Measurements from ENCODE around the gene TARM1. TPM values are rescaled to one million over a fixed set of nuclear protein-coding genes. Genes with fewer than 3 reads are reported as not detected.
A peak's percentile ranks its signal among the peaks of the same experiment; 100 is the strongest.
"Not testable (repeated sequence)": the region's sequence is repeated elsewhere in the genome, so short reads cannot be mapped to it uniquely, and the experiment has no call there.

The TARM1 gene
- total and polyA plus RNA-seq, 2 experiments from 2014 or later, result not detected

- H3K27ac ChIP-seq, result no peak overlapping the region
- 85 to 91% methylated on average over 11 of the region's 11 CpGs for WGBS, 2 experiments (ENCODE audit: low coverage in 1 of 2, low lambda C conversion rate in 2 of 2, missing lambda C conversion rate in 2 of 2)
- no peaks in the 10 kb centered on the region for H3K9me3 ChIP-seq (ENCODE audit: low read depth)
- H3K79me2 ChIP-seq (ENCODE audit: insufficient read depth), result peaks cover 33% of the 10 kb centered on the region
- TF ChIP-seq EZH2 (IDR thresholded peaks at IDR 0.05; ENCODE audit: insufficient read depth, poor library complexity, severe bottlenecking) (no peak), EZH2phosphoT487 (IDR thresholded peaks at IDR 0.05; ENCODE audit: insufficient read depth, low read depth) (no peak)
- no peak overlapping the region for H2AFZ ChIP-seq
- no peaks in the 10 kb centered on the region for H3K9me2 ChIP-seq (ENCODE audit: insufficient read depth)
- H3K4me1 ChIP-seq (ENCODE audit: insufficient read depth), result no peaks in the 10 kb centered on the region
- no peak overlapping the region for H3K4me3 ChIP-seq
- no peaks in the 10 kb centered on the region for H3F3A ChIP-seq (ENCODE audit: insufficient read depth)
- H3K27me3 ChIP-seq (replicated peaks; ENCODE audit: insufficient read depth), result no peaks in the 10 kb centered on the region
- DNase-seq, result no peak
- H3K9ac ChIP-seq, result no peak overlapping the region
- in situ Hi-C loops (cut with MboI), result no loop called here
- peaks cover 4% of the 10 kb centered on the region; the same call in 1 of the 2 replicates for H3K36me3 ChIP-seq (ENCODE audit: low read depth)
- no peak overlapping the region for H3K4me2 ChIP-seq (ENCODE audit: unreplicated experiment)
- H4K20me1 ChIP-seq (ENCODE audit: insufficient read depth), result no peaks in the 10 kb centered on the region
These were observed 24.0 kb upstream of the TARM1 start for GRCh38 chr19:54104998-54105715.

- DNase-seq, result peak; percentile 100
- Histone ChIP-seq H3K4me2 (ENCODE audit: unreplicated experiment) (peak within 1 kb of the TSS; percentile 97), H3K9ac (peak within 1 kb of the TSS; percentile 70), H3K27me3 (replicated peaks; ENCODE audit: insufficient read depth) (no peaks in the 10 kb centered on the region), H3F3A (ENCODE audit: insufficient read depth) (no peaks in the 10 kb centered on the region), H3K36me3 (ENCODE audit: low read depth) (no peaks in the 10 kb centered on the region; the same call in 1 of the 2 replicates), H4K20me1 (ENCODE audit: insufficient read depth) (no peaks in the 10 kb centered on the region), H2AFZ (peak within 1 kb of the TSS; percentile 92), H3K4me3 (peak within 1 kb of the TSS; percentile 80), H3K9me3 (ENCODE audit: low read depth) (no peaks in the 10 kb centered on the region), H3K27ac (no peak within 1 kb of the TSS), H3K4me1 (ENCODE audit: insufficient read depth) (no peaks in the 10 kb centered on the region), H3K79me2 (ENCODE audit: insufficient read depth) (peaks cover 32% of the 10 kb centered on the region), H3K9me2 (ENCODE audit: insufficient read depth) (no peaks in the 10 kb centered on the region)
- in situ Hi-C loops (cut with MboI), result no loop called here
- TF ChIP-seq EZH2phosphoT487 (IDR thresholded peaks at IDR 0.05; ENCODE audit: insufficient read depth, low read depth) (no peak), EZH2 (IDR thresholded peaks at IDR 0.05; ENCODE audit: insufficient read depth, poor library complexity, severe bottlenecking) (no peak)
- 4 to 5% methylated on average over 50 to 54 of the region's 54 CpGs for WGBS, 2 experiments (ENCODE audit: low coverage in 1 of 2, low lambda C conversion rate in 2 of 2, missing lambda C conversion rate in 2 of 2)
These were observed 21.4 kb upstream of the TARM1 start, which contains the start of gene NDUFA3 for GRCh38 chr19:54102421-54103169. TSS of gene NDUFA3 (plus strand) at chr19:54102855. CDS start at chr19:54102879, 24 bp downstream.

GRCh38 chr19:54100561-54100960 lies 19.4 kb upstream of the TARM1 start, which contains the start of gene OSCAR:
TSS of gene OSCAR (minus strand) at chr19:54100803. CDS start at chr19:54100792, 11 bp downstream.
- in situ Hi-C loops (cut with MboI), result no loop called here
- 20 to 27% methylated on average over 5 of the region's 5 CpGs for WGBS, 2 experiments (ENCODE audit: low coverage in 1 of 2, low lambda C conversion rate in 2 of 2, missing lambda C conversion rate in 2 of 2)
- H3K9ac ChIP-seq, result no peak within 1 kb of the TSS
- no peak for TF ChIP-seq EZH2phosphoT487 (IDR thresholded peaks at IDR 0.05; ENCODE audit: insufficient read depth, low read depth)
- TF ChIP-seq EZH2 (IDR thresholded peaks at IDR 0.05; ENCODE audit: insufficient read depth, poor library complexity, severe bottlenecking), result no peak
- H4K20me1 ChIP-seq (ENCODE audit: insufficient read depth), result no peaks in the 10 kb centered on the region
- no peak within 1 kb of the TSS for H2AFZ ChIP-seq
- no peaks in the 10 kb centered on the region for H3K4me1 ChIP-seq (ENCODE audit: insufficient read depth)
- H3K4me3 ChIP-seq, result no peak within 1 kb of the TSS
- no peak within 1 kb of the TSS for H3K4me2 ChIP-seq (ENCODE audit: unreplicated experiment)
- no peaks in the 10 kb centered on the region for H3K9me3 ChIP-seq (ENCODE audit: low read depth)
- no peaks in the 10 kb centered on the region for H3F3A ChIP-seq (ENCODE audit: insufficient read depth)
- no peaks in the 10 kb centered on the region for H3K36me3 ChIP-seq (ENCODE audit: low read depth)
- no peak for DNase-seq
- peaks cover 27% of the 10 kb centered on the region for H3K79me2 ChIP-seq (ENCODE audit: insufficient read depth)
- H3K27me3 ChIP-seq (replicated peaks; ENCODE audit: insufficient read depth), result no peaks in the 10 kb centered on the region
- no peaks in the 10 kb centered on the region for H3K9me2 ChIP-seq (ENCODE audit: insufficient read depth)
- no peak within 1 kb of the TSS for H3K27ac ChIP-seq

GRCh38 chr19:54099903-54100255 lies 18.7 kb upstream of the TARM1 start:
- in situ Hi-C loops (cut with MboI); H2AFZ ChIP-seq; H3K27ac ChIP-seq; H3K9ac ChIP-seq; DNase-seq; H3K9me2 ChIP-seq (ENCODE audit: insufficient read depth); H3K4me2 ChIP-seq (ENCODE audit: unreplicated experiment); H3K9me3 ChIP-seq (ENCODE audit: low read depth); H4K20me1 ChIP-seq (ENCODE audit: insufficient read depth); H3K4me3 ChIP-seq; H3K4me1 ChIP-seq (ENCODE audit: insufficient read depth); H3K36me3 ChIP-seq (ENCODE audit: low read depth); H3K27me3 ChIP-seq (replicated peaks; ENCODE audit: insufficient read depth); H3F3A ChIP-seq (ENCODE audit: insufficient read depth): not testable (repeated sequence)
- WGBS, 2 experiments (ENCODE audit: low coverage in 1 of 2, low lambda C conversion rate in 2 of 2, missing lambda C conversion rate in 2 of 2), result 68 to 77% methylated on average over 7 to 9 of the region's 9 CpGs
- peaks cover 22% of the 10 kb centered on the region for H3K79me2 ChIP-seq (ENCODE audit: insufficient read depth)

Data from GM23248 (cell line).